OCI-LY3 (cell line): Measurements from ENCODE around the gene RPP40.

Source experiments
- H2AFZ ChIP-seq: fragments of 200-600, 300-600 bp; shearing (Covaris generic); 2 replicates; pipeline ENCODE4 v1.6.0; 2014; ENCODE audit warnings: antibody characterized with exemption, low read depth, low read length
- H3K27ac ChIP-seq: fragments of 200-600, 300-600 bp; sonication (generic); 2 replicates; pipeline ENCODE4 v1.5.1; 2014; ENCODE audit warnings: mild to moderate bottlenecking, low read length, moderate library complexity, mixed read lengths
- H3K27me3 ChIP-seq: fragments of 200-600, 300-600 bp; sonication (generic); 2 replicates; pipeline ENCODE4 v1.6.1; 2014; ENCODE audit warnings: low read depth, low read length, mixed read lengths
- H3K36me3 ChIP-seq: fragments of 200-600, 300-600 bp; sonication (generic); replicated peaks from 2 replicates; pipeline ENCODE3; 2014; ENCODE audit warnings: low read depth, low read length, mixed read lengths
- H3K4me1 ChIP-seq: fragments of 300-600, 200-600 bp; sonication (generic); 2 replicates; pipeline ENCODE4 v1.6.1; 2014; ENCODE audit warnings: low read length, mixed read lengths
- H3K4me2 ChIP-seq: fragments of 200-600, 300-600 bp; sonication (generic); 2 replicates; pipeline ENCODE4 v1.6.1; 2014; ENCODE audit warnings: low read length, mixed read lengths
- H3K4me3 ChIP-seq: fragments of 300-600, 200-600 bp; sonication (generic); 2 replicates; pipeline ENCODE4 v1.5.1; 2014; ENCODE audit warnings: antibody characterized with exemption, mild to moderate bottlenecking, low read length, moderate library complexity
- H3K79me2 ChIP-seq: fragments of 300-600, 200-600 bp; shearing (Covaris generic); 2 replicates; pipeline ENCODE4 v1.6.1; 2014; ENCODE audit warnings: mild to moderate bottlenecking, low read length, mixed read lengths
- H3K9ac ChIP-seq: fragments of 300-600, 200-600 bp; shearing (Covaris generic); 2 replicates; pipeline ENCODE4 v1.6.0; 2014; ENCODE audit warnings: mild to moderate bottlenecking, low read length, moderate library complexity
- H3K9me3 ChIP-seq: fragments of 200-600, 300-600 bp; shearing (Covaris generic); 2 replicates; pipeline ENCODE4 v1.6.1; 2014; ENCODE audit warnings: low read length, mixed read lengths; ENCODE audit not compliant: insufficient read depth
- H4K20me1 ChIP-seq: fragments of 200-600, 300-600 bp; sonication (generic); 2 replicates; pipeline ENCODE4 v1.6.1; 2016; ENCODE audit warnings: low read length, mixed read lengths; ENCODE audit not compliant: insufficient read depth
- EZH2phosphoT487 ChIP-seq: fragments of 200-600 bp; shearing (Covaris generic); IDR thresholded peaks from 2 replicates; pipeline ENCODE4 v1.6.1; 2018; ENCODE audit warnings: antibody characterized with exemption, mixed run types, low read depth
- TF ChIP-seq, protein P1 (sequence below): fragments of 200-600, 300-600 bp; sonication (generic); IDR thresholded peaks from 2 replicates; pipeline ENCODE4 v1.5.1; 2014; ENCODE audit warnings: antibody characterized with exemption, low read length, low read depth

RPP40 gene

DNA sequence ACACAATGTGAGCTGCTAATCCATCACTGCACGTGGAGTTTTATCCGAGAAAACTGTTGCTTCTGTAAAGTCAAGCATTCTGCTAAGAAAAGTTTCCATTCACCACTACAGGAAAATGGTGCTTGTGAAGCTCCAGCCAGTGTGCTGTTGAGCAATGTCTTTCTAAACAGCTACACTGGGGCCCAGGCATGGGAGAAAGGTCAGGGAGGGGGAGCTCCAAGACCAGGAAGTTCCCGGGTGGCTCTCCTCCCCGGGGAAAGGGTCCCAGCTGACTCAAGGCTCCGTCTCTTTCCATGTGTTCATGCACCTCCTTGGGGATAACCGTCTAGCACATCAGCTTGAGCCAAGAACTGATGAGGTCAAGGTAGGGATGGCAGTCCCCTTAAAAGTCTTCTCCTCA lies 20.5 kb downstream of the RPP40 start:
- H3K79me2 ChIP-seq = no peaks in the 10 kb centered on the region
- no peaks in the 10 kb centered on the region for H4K20me1 ChIP-seq
- H3K4me3 ChIP-seq = no peak overlapping the region
- H3K36me3 ChIP-seq = no peaks in the 10 kb centered on the region
- H3K4me1 ChIP-seq = no peaks in the 10 kb centered on the region
- no peak overlapping the region for H3K9ac ChIP-seq
- H3K27me3 ChIP-seq = no peaks in the 10 kb centered on the region
- no peak overlapping the region for H3K4me2 ChIP-seq
- H3K27ac ChIP-seq = no peak overlapping the region
- H2AFZ ChIP-seq = no peak overlapping the region
- no peak for TF ChIP-seq EZH2phosphoT487
- TF ChIP-seq, protein P1, sequence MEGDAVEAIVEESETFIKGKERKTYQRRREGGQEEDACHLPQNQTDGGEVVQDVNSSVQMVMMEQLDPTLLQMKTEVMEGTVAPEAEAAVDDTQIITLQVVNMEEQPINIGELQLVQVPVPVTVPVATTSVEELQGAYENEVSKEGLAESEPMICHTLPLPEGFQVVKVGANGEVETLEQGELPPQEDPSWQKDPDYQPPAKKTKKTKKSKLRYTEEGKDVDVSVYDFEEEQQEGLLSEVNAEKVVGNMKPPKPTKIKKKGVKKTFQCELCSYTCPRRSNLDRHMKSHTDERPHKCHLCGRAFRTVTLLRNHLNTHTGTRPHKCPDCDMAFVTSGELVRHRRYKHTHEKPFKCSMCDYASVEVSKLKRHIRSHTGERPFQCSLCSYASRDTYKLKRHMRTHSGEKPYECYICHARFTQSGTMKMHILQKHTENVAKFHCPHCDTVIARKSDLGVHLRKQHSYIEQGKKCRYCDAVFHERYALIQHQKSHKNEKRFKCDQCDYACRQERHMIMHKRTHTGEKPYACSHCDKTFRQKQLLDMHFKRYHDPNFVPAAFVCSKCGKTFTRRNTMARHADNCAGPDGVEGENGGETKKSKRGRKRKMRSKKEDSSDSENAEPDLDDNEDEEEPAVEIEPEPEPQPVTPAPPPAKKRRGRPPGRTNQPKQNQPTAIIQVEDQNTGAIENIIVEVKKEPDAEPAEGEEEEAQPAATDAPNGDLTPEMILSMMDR = no peak
- H3K9me3 ChIP-seq = no peaks in the 10 kb centered on the region

DNA sequence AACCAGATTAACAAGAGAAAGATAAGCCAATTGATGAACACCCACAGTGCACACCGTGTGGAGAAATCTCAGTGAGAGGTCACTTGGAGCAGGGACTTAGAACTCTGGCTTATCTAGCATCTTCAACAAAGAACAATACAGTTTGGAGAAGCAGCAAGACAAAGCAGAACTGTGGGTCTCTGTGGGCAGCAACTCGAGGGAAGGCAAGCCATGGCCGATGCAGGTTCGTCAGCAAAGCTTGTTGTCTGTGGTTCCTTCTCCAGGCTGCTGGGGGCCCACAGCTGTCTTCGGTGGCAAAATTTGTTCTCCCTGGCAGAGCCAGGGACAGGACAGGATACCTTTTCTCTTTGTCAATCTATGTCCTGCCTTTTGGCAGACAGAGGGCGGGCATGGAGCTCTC lies 22.1 kb downstream of the RPP40 start:
- H3K4me3 ChIP-seq = no peak overlapping the region
- no peaks in the 10 kb centered on the region for H3K9me3 ChIP-seq
- no peak overlapping the region for H3K27ac ChIP-seq
- H3K4me2 ChIP-seq = no peak overlapping the region
- no peaks in the 10 kb centered on the region for H3K27me3 ChIP-seq
- no peaks in the 10 kb centered on the region for H3K36me3 ChIP-seq
- H3K9ac ChIP-seq = no peak overlapping the region
- no peak for TF ChIP-seq EZH2phosphoT487
- TF ChIP-seq, protein P1 = no peak
- no peak overlapping the region for H2AFZ ChIP-seq
- H4K20me1 ChIP-seq = no peaks in the 10 kb centered on the region
- H3K79me2 ChIP-seq = no peaks in the 10 kb centered on the region
- no peaks in the 10 kb centered on the region for H3K4me1 ChIP-seq

DNA sequence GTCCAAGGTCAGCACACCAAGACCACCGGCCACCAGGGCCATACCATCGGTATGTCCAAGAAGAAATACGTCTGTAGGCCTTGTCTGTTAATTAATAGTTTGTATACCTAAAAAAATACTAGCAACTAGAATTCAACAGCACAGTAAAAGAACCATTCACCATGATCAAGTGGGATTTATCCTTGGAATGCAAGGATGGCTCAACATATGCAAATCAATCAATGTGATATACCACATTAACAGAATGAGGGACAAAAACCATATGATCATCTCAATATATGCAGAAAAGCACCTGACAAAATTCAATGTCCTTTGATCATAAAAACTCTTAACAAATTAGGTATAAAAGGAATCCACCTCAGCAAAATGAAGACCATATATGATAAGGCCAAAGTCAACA lies 24.4 kb downstream of the RPP40 start:
- Histone ChIP-seq H3K79me2 (no peaks in the 10 kb centered on the region), H3K4me3 (no peak overlapping the region), H3K27me3 (no peaks in the 10 kb centered on the region), H3K36me3 (no peaks in the 10 kb centered on the region), H3K4me2 (no peak overlapping the region), H3K27ac (no peak overlapping the region), H3K9me3 (no peaks in the 10 kb centered on the region), H2AFZ (no peak overlapping the region), H3K9ac (no peak overlapping the region), H3K4me1 (no peaks in the 10 kb centered on the region), H4K20me1 (no peaks in the 10 kb centered on the region)
- TF ChIP-seq, protein P1 = no peak
- no peak for TF ChIP-seq EZH2phosphoT487

DNA sequence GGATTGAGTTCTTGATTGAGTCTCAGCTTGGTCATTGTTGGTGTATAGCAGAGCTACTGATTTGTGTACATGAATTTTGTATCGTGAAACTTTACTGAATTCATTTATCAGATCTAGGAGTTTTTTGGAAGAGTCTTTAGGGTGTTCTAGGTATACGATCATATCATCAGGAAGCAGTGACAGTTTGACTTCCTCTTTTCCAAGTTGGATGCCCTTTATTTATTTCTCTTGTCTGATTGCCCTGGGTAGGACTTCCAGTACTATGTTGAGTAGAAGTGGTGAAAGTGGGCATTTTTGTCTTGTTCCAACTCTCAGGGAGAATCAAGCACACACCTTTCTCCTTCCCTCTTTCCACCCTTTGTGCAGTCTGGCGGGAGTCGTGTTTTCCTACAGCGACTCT lies 26.4 kb downstream of the RPP40 start:
- Histone ChIP-seq H4K20me1 (no peaks in the 10 kb centered on the region), H3K9me3 (no peaks in the 10 kb centered on the region)

More for the DNA sequence above, 26.4 kb downstream of the RPP40 start:
- Histone ChIP-seq H3K4me1 (no peaks in the 10 kb centered on the region), H3K4me3 (no peak overlapping the region), H3K36me3 (no peaks in the 10 kb centered on the region), H2AFZ (no peak overlapping the region), H3K79me2 (no peaks in the 10 kb centered on the region), H3K9ac (no peak overlapping the region), H3K27me3 (no peaks in the 10 kb centered on the region), H3K4me2 (no peak overlapping the region), H3K27ac (no peak overlapping the region)
- TF ChIP-seq EZH2phosphoT487 = no peak
- TF ChIP-seq, protein P1 = no peak
